ENCODE data around the gene SETD6. TPM values are rescaled to one million over a fixed set of nuclear protein-coding genes. Genes with fewer than 3 reads are reported as not detected.

Gene SETD6
- polyA plus RNA-seq, 1 of the 3 experiments (the other 2 are of a cell fraction) = 17.2 TPM

- H3K27ac ChIP-seq (ENCODE audit: low read depth in 2 of 2, low read length in 1 of 2) = no peak overlapping the region
- H3K9me2 ChIP-seq = no peaks in the 10 kb centered on the region
- no peak for DNase-seq
- H2AFZ ChIP-seq (ENCODE audit: low read depth) = no peak overlapping the region
- H3K27me3 ChIP-seq (ENCODE audit: insufficient read depth) = no peaks in the 10 kb centered on the region
- no peak for TF ChIP-seq RCOR1 (IDR thresholded peaks at IDR 0.05; ENCODE audit: low read length)
- TF ChIP-seq MEF2A (IDR thresholded peaks at IDR 0.05; ENCODE audit: borderline replicate concordance, low read depth) = no peak
- TF ChIP-seq TEAD4 (IDR thresholded peaks at IDR 0.05; ENCODE audit: borderline replicate concordance, insufficient read depth) = no peak
- no peak for TF ChIP-seq FOXM1 (IDR thresholded peaks at IDR 0.05; ENCODE audit: low read depth)
- no peak for TF ChIP-seq IRF3 (IDR thresholded peaks at IDR 0.05; ENCODE audit: low read depth, low read length)
- TF ChIP-seq RAD21 (IDR thresholded peaks at IDR 0.05; ENCODE audit: low read length) = no peak
- no peak for TF ChIP-seq USF1 (IDR thresholded peaks at IDR 0.05; ENCODE audit: borderline replicate concordance, low read depth)
- no peak for TF ChIP-seq MAX (IDR thresholded peaks at IDR 0.05; ENCODE audit: low read depth)
- no peak for TF ChIP-seq GATA2 (CRISPR knock-in tag; IDR thresholded peaks at IDR 0.05)
- TF ChIP-seq EZH2phosphoT487 (IDR thresholded peaks at IDR 0.05; ENCODE audit: borderline replicate concordance, low read depth) = no peak
- TF ChIP-seq NFIC (IDR thresholded peaks at IDR 0.05; ENCODE audit: borderline replicate concordance) = no peak
- H3F3A ChIP-seq (replicated peaks; ENCODE audit: insufficient read depth) = peaks cover 36% of the 10 kb centered on the region
- H3K79me2 ChIP-seq (ENCODE audit: insufficient read depth) = no peaks in the 10 kb centered on the region; the same call in 1 of the 2 replicates
- no peak overlapping the region for H3K9ac ChIP-seq
- ChIA-PET CTCF (interaction anchor here (0.6 to 10.3 kb wide), 7 partner anchors 11 to 182 kb away, joined by 3 to 62 read pairs (median 4); no protein-coding TSS in a partner anchor), POLR2A (no interaction called here)
- peaks cover 0 to 8% of the 10 kb centered on the region in 2 experiments; a peak in 1 of 4 replicates for H3K4me1 ChIP-seq (ENCODE audit: control insufficient read depth in 1 of 2, insufficient read depth in 2 of 2, low read depth in 1 of 2, low read length in 1 of 2)
- H3K36me3 ChIP-seq (replicated peaks in 1 of 2; ENCODE audit: control insufficient read depth in 1 of 2, insufficient read depth in 2 of 2, low read length in 1 of 2) = peaks cover 68 to 73% of the 10 kb centered on the region in 2 experiments
- H3K9me3 ChIP-seq = no peaks in the 10 kb centered on the region
- no peak overlapping the region for H3K4me3 ChIP-seq (ENCODE audit: low read depth in 2 of 2, low read length in 1 of 2)
- 92% methylated on average over 1 of the region's 1 CpG for WGBS (ENCODE audit: low lambda C conversion rate)
- H4K20me1 ChIP-seq (ENCODE audit: insufficient read depth) = 0 out of 2 replicates have a peak, but pooled peaks cover 3% of the 10 kb centered on the region
- no peak overlapping the region for H3K4me2 ChIP-seq
Measured at GRCh38 chr16:58518980-58519368, 3.7 kb downstream of the SETD6 start.

- H2AFZ ChIP-seq (ENCODE audit: low read depth) = no peak overlapping the region
- H3K9ac ChIP-seq = no peak overlapping the region
- no peaks in the 10 kb centered on the region; the same call in 1 of the 2 replicates for H3K79me2 ChIP-seq (ENCODE audit: insufficient read depth)
- H3K36me3 ChIP-seq (replicated peaks in 1 of 2; ENCODE audit: control insufficient read depth in 1 of 2, insufficient read depth in 2 of 2, low read length in 1 of 2) = peaks cover 74 to 79% of the 10 kb centered on the region in 2 experiments
- no peaks in the 10 kb centered on the region for H3K9me3 ChIP-seq
- H3K4me2 ChIP-seq = no peak overlapping the region
- TF ChIP-seq ELF1 (IDR thresholded peaks at IDR 0.05) (no peak), MXI1 (IDR thresholded peaks at IDR 0.05; ENCODE audit: low read depth, low read length) (no peak), USF2 (IDR thresholded peaks at IDR 0.05; ENCODE audit: borderline replicate concordance, low read depth, low read length) (no peak), REST (IDR thresholded peaks at IDR 0.05; ENCODE audit: low read depth, low read length) (no peak), USF1 (IDR thresholded peaks at IDR 0.05; ENCODE audit: borderline replicate concordance, low read depth) (no peak), MAX (IDR thresholded peaks at IDR 0.05; ENCODE audit: low read depth) (no peak)
- no peaks in the 10 kb centered on the region for H3K27me3 ChIP-seq (ENCODE audit: insufficient read depth)
- H4K20me1 ChIP-seq (ENCODE audit: insufficient read depth) = 0 out of 2 replicates have a peak, but pooled peaks cover 3% of the 10 kb centered on the region
- H3K27ac ChIP-seq (ENCODE audit: low read depth in 2 of 2, low read length in 1 of 2) = no peak overlapping the region
- ChIA-PET POLR2A (no interaction called here), CTCF (interaction anchor here (0.7 to 10.3 kb wide), 4 partner anchors 19 to 183 kb away, joined by 3 to 62 read pairs (median 8); no protein-coding TSS in a partner anchor)
- H3F3A ChIP-seq (replicated peaks; ENCODE audit: insufficient read depth) = peaks cover 32% of the 10 kb centered on the region
- no peak for DNase-seq
- H3K4me3 ChIP-seq (ENCODE audit: low read depth in 2 of 2, low read length in 1 of 2) = no peak overlapping the region
- peaks cover 0 to 8% of the 10 kb centered on the region in 2 experiments; a peak in 1 of 4 replicates for H3K4me1 ChIP-seq (ENCODE audit: control insufficient read depth in 1 of 2, insufficient read depth in 2 of 2, low read depth in 1 of 2, low read length in 1 of 2)
- no peaks in the 10 kb centered on the region for H3K9me2 ChIP-seq
Measured at GRCh38 chr16:58519707-58520106, 4.4 kb downstream of the SETD6 start.
